GM23338 (cell line): ENCODE measurements around the gene DNAH10. TPM values are rescaled to one million over a fixed set of nuclear protein-coding genes. Genes with fewer than 3 reads are reported as not detected.

Source experiments
- ATAC-seq: fragments of 200-7000 bp; cut with Tn5 transposase; 3 replicates; pipeline ENCODE4 v1.9.1; 2020
- DNase-seq: peaks from one replicate; pipeline ENCODE4 v3.0.0-alpha.2; 2015; ENCODE audit warnings: low spot score
- H2AFZ ChIP-seq: fragments of 200-600 bp; sonication (generic); 2 replicates; pipeline ENCODE4 v1.8.0; 2016; ENCODE audit warnings: antibody characterized with exemption, mild to moderate bottlenecking, moderate library complexity
- H3F3A ChIP-seq: fragments of 200-600 bp; sonication (generic); replicated peaks from 2 replicates; pipeline ENCODE4 v1.8.0; 2017; ENCODE audit warnings: antibody characterized with exemption, mixed run types, low read depth
- H3K27ac ChIP-seq: fragments of 200-600 bp; sonication (generic); 2 replicates; pipeline ENCODE4 v1.6.1; 2016; ENCODE audit warnings: low read depth
- H3K27me3 ChIP-seq: fragments of 200-600 bp; sonication (generic); 2 replicates; pipeline ENCODE4 v1.8.0; 2016; ENCODE audit warnings: mild to moderate bottlenecking, mixed run types, moderate library complexity; ENCODE audit not compliant: insufficient read depth
- H3K36me3 ChIP-seq: fragments of 200-600 bp; sonication (generic); 2 replicates; pipeline ENCODE4 v1.8.0; 2016; ENCODE audit warnings: mild to moderate bottlenecking; ENCODE audit not compliant: insufficient read depth
- H3K4me1 ChIP-seq: fragments of 200-600 bp; sonication (generic); 2 replicates; pipeline ENCODE4 v1.8.0; 2016; ENCODE audit warnings: mild to moderate bottlenecking, moderate library complexity; ENCODE audit not compliant: insufficient read depth
- H3K4me2 ChIP-seq: fragments of 200-600 bp; sonication (generic); 2 replicates; pipeline ENCODE4 v1.7.1; 2017; ENCODE audit warnings: mixed run types
- H3K4me3 ChIP-seq: fragments of 200-600 bp; sonication (generic); 2 replicates; pipeline ENCODE4 v1.6.1; 2016; ENCODE audit warnings: mixed run types
- H3K79me2 ChIP-seq: fragments of 200-600 bp; sonication (generic); replicated peaks from 2 replicates; pipeline ENCODE4 v1.8.0; 2017; ENCODE audit warnings: mild to moderate bottlenecking; ENCODE audit not compliant: insufficient read depth
- H3K9me2 ChIP-seq: fragments of 200-600 bp; sonication (generic); 2 replicates; pipeline ENCODE4 v1.8.0; 2017; ENCODE audit not compliant: insufficient read depth
- H4K20me1 ChIP-seq: fragments of 200-600 bp; sonication (generic); replicated peaks from 2 replicates; pipeline ENCODE4 v1.8.0; 2017; ENCODE audit warnings: mild to moderate bottlenecking; ENCODE audit not compliant: insufficient read depth
- H3K27ac Mint-ChIP-seq: 2 replicates; pipeline ENCODE4 v1.8.0; 2020; ENCODE audit warnings: inconsistent platforms, mild to moderate bottlenecking, moderate library complexity, mixed read lengths
- H3K27me3 Mint-ChIP-seq: 3 replicates; pipeline ENCODE4 v1.8.0; 2022; ENCODE audit warnings: low read depth, mild to moderate bottlenecking, moderate library complexity, mixed read lengths, inconsistent platforms; ENCODE audit not compliant: insufficient read depth, poor library complexity
- H3K36me3 Mint-ChIP-seq: 3 replicates; pipeline ENCODE4 v1.8.0; 2021; ENCODE audit warnings: low read depth, mild to moderate bottlenecking, inconsistent platforms, moderate library complexity, mixed read lengths
- H3K4me1 Mint-ChIP-seq: 3 replicates; pipeline ENCODE4 v1.8.0; 2020; ENCODE audit warnings: mild to moderate bottlenecking, inconsistent platforms, mixed read lengths
- H3K4me3 Mint-ChIP-seq: 3 replicates; pipeline ENCODE4 v1.8.0; 2021; ENCODE audit warnings: moderate library complexity, mild to moderate bottlenecking, inconsistent platforms, mixed read lengths
- H3K9me3 Mint-ChIP-seq: 3 replicates; pipeline ENCODE4 v1.8.0; 2020; ENCODE audit warnings: moderate library complexity, mild to moderate bottlenecking, inconsistent platforms, mixed read lengths
- CREB1 ChIP-seq: fragments of 250-450 bp; sonication (Bioruptor Pico); IDR thresholded peaks from 2 replicates; pipeline ENCODE4 v1.5.0; 2020; ENCODE audit warnings: low read depth, mild to moderate bottlenecking, moderate library complexity
- ETS1 ChIP-seq: IDR thresholded peaks from 2 replicates; pipeline ENCODE4 v1.6.1; 2016; ENCODE audit warnings: antibody characterized with exemption
- EZH2 ChIP-seq: fragments of 200-600 bp; sonication (generic); IDR thresholded peaks from one replicate; pipeline ENCODE4 v1.8.0; 2017; ENCODE audit warnings: antibody characterized with exemption, mild to moderate bottlenecking, low read depth; ENCODE audit not compliant: unreplicated experiment
- EZH2phosphoT487 ChIP-seq: fragments of 200-600 bp; sonication (generic); IDR thresholded peaks from one replicate; pipeline ENCODE4 v1.8.1; 2018; ENCODE audit warnings: antibody characterized with exemption; ENCODE audit not compliant: unreplicated experiment
- JUNB ChIP-seq: IDR thresholded peaks from one replicate; pipeline ENCODE4 v1.6.1; 2016; ENCODE audit warnings: antibody characterized with exemption; ENCODE audit not compliant: unreplicated experiment
- POLR2AphosphoS5 ChIP-seq: IDR thresholded peaks from 2 replicates; pipeline ENCODE4 v1.6.1; 2016; ENCODE audit warnings: antibody characterized with exemption, low read depth
- STAT1 ChIP-seq: IDR thresholded peaks from one replicate; pipeline ENCODE4 v1.6.1; 2016; ENCODE audit warnings: antibody characterized with exemption; ENCODE audit not compliant: unreplicated experiment
- ZNF114 ChIP-seq: fragments of 250-450 bp; sonication (Bioruptor Pico); IDR thresholded peaks from 2 replicates; pipeline ENCODE4 v1.5.0; 2020; ENCODE audit warnings: mild to moderate bottlenecking, moderate library complexity
- ZNF462 ChIP-seq: fragments of 250-450 bp; sonication (Bioruptor Pico); IDR thresholded peaks from 2 replicates; pipeline ENCODE4 v1.5.0; 2020; ENCODE audit warnings: mild to moderate bottlenecking, moderate library complexity
- polyA plus RNA-seq: library from polyadenylated mRNA; unstranded; fragments of >200 nt; fragmentation: Nextera tagmentation; extraction: Ambion mirVana; gene quantifications from 2 replicates; pipeline ENCODE4 v1.2.1, GENCODE V29; 2016
- total RNA-seq: library from RNA; depleted of rRNA; stranded (reverse); fragments of >200 nt; shearing (Covaris generic); gene quantifications from 2 replicates; pipeline ENCODE4 v1.2.3, GENCODE V29; 2014

Gene DNAH10
- total and polyA plus RNA-seq, 2 experiments from 2014 or later, result 0.03 TPM

- no peak for ATAC-seq
- H3K27me3 Mint-ChIP-seq, result peaks cover 9% of the 10 kb centered on the region
Observed at GRCh38 chr12:123828120-123828519, 66.0 kb downstream of the DNAH10 start.

More at GRCh38 chr12:123828120-123828519, 66.0 kb downstream of the DNAH10 start:
- TF ChIP-seq ETS1, result no peak
- no peak for TF ChIP-seq ZNF114 (CRISPR knock-in tag)
- TF ChIP-seq EZH2phosphoT487, result no peak
- no peak for TF ChIP-seq EZH2
- TF ChIP-seq CREB1 (CRISPR knock-in tag), result no peak
- TF ChIP-seq ZNF462 (CRISPR knock-in tag), result no peak
- TF ChIP-seq STAT1, result no peak
- TF ChIP-seq POLR2AphosphoS5, result no peak
- TF ChIP-seq JUNB, result no peak
- Mint-ChIP-seq H3K4me1 (no peaks in the 10 kb centered on the region; the same call in 2 of the 3 replicates), H3K36me3 (peaks cover 4% of the 10 kb centered on the region; the same call in 2 of the 3 replicates), H3K4me3 (no peak overlapping the region), H3K27ac (no peak overlapping the region), H3K9me3 (peaks cover 52% of the 10 kb centered on the region)
- H3K79me2 ChIP-seq, result no peaks in the 10 kb centered on the region
- H4K20me1 ChIP-seq, result no peaks in the 10 kb centered on the region
- no peaks in the 10 kb centered on the region for H3K9me2 ChIP-seq
- H3K4me3 ChIP-seq, result no peak overlapping the region
- no peak overlapping the region for H3K4me2 ChIP-seq
- H3K4me1 ChIP-seq, result no peaks in the 10 kb centered on the region
- DNase-seq, result no peak
- H2AFZ ChIP-seq, result no peak overlapping the region
- no peaks in the 10 kb centered on the region for H3K27me3 ChIP-seq
- H3K36me3 ChIP-seq, result no peaks in the 10 kb centered on the region; the same call in 1 of the 2 replicates
- no peaks in the 10 kb centered on the region for H3F3A ChIP-seq
- H3K27ac ChIP-seq, result no peak overlapping the region
